ENCODE data around the gene CTSH. TPM values are rescaled to one million over a fixed set of nuclear protein-coding genes. Genes with fewer than 3 reads are reported as not detected.

CTSH gene
- total and polyA plus RNA-seq, 2 donors (not counting 1 experiment from before 2014, with no cell fraction given) = 5.3 to 6.9 TPM

- TF ChIP-seq EZH2 (IDR thresholded peaks at IDR 0.05; ENCODE audit: low read length, missing control alignments) (no peak), CTCF (conservative IDR thresholded peaks at IDR 0.05 in 1 of 2, IDR thresholded peaks at IDR 0.05 in 1 of 2; ENCODE audit: low read depth in 1 of 2, low read length in 2 of 2) (no peak)
- peak overlapping the region; percentile 47 for H3K9ac ChIP-seq (ENCODE audit: insufficient read depth, low read length)
- H3K79me2 ChIP-seq (ENCODE audit: control insufficient read depth, insufficient read depth, low read length) = peaks cover 74% of the 10 kb centered on the region
- H3K9me3 ChIP-seq (ENCODE audit: control insufficient read depth, insufficient read depth, low read depth, low read length) = no peaks in the 10 kb centered on the region
- H3K36me3 ChIP-seq (ENCODE audit: control insufficient read depth, insufficient read depth, low read length) = no peaks in the 10 kb centered on the region
- H2AFZ ChIP-seq (ENCODE audit: low read length) = no peak overlapping the region
- H3K4me2 ChIP-seq (ENCODE audit: extremely low read depth, insufficient read depth, low read length) = peak overlapping the region; percentile 96
- H4K20me1 ChIP-seq (ENCODE audit: control insufficient read depth, extremely low read depth, insufficient read depth, low read length) = peaks cover 13% of the 10 kb centered on the region
- H3K27me3 ChIP-seq (ENCODE audit: control insufficient read depth, insufficient read depth, low read length) = no peaks in the 10 kb centered on the region
- H3K4me3 ChIP-seq (replicated peaks in 1 of 4; ENCODE audit: control extremely low read depth in 1 of 4, insufficient read depth in 1 of 4, low read depth in 3 of 4, low read length in 4 of 4) = peak overlapping the region; percentile 95 to 100 (median 99)
- no peak for DNase-seq (ENCODE audit: low read depth in 2 of 2)
- H3K27ac ChIP-seq (ENCODE audit: insufficient read depth, low read length) = peak overlapping the region; percentile 100
- H3K4me1 ChIP-seq (ENCODE audit: control insufficient read depth, extremely low read depth, insufficient read depth, low read length) = peaks cover 10% of the 10 kb centered on the region
These were observed 69.5 kb downstream of the CTSH start for GRCh38 chr15:78875107-78875914.

- Histone ChIP-seq H3K4me2 (ENCODE audit: extremely low read depth, insufficient read depth, low read length) (peak overlapping the region; percentile 96), H3K27me3 (ENCODE audit: control insufficient read depth, insufficient read depth, low read length) (no peaks in the 10 kb centered on the region), H2AFZ (ENCODE audit: low read length) (no peak overlapping the region), H3K9ac (ENCODE audit: insufficient read depth, low read length) (peak overlapping the region; percentile 100), H3K79me2 (ENCODE audit: control insufficient read depth, insufficient read depth, low read length) (peaks cover 62% of the 10 kb centered on the region), H3K4me3 (replicated peaks in 1 of 4; ENCODE audit: control extremely low read depth in 1 of 4, insufficient read depth in 1 of 4, low read depth in 3 of 4, low read length in 4 of 4) (peak overlapping the region; percentile 95 to 100 (median 99)), H3K36me3 (ENCODE audit: control insufficient read depth, insufficient read depth, low read length) (no peaks in the 10 kb centered on the region), H4K20me1 (ENCODE audit: control insufficient read depth, extremely low read depth, insufficient read depth, low read length) (peaks cover 9% of the 10 kb centered on the region), H3K27ac (ENCODE audit: insufficient read depth, low read length) (peak overlapping the region; percentile 100), H3K9me3 (ENCODE audit: control insufficient read depth, insufficient read depth, low read depth, low read length) (no peaks in the 10 kb centered on the region), H3K4me1 (ENCODE audit: control insufficient read depth, extremely low read depth, insufficient read depth, low read length) (peaks cover 9% of the 10 kb centered on the region)
- TF ChIP-seq CTCF (conservative IDR thresholded peaks at IDR 0.05 in 1 of 2, IDR thresholded peaks at IDR 0.05 in 1 of 2; ENCODE audit: low read depth in 1 of 2, low read length in 2 of 2) (no peak), EZH2 (IDR thresholded peaks at IDR 0.05; ENCODE audit: low read length, missing control alignments) (no peak)
- DNase-seq (ENCODE audit: low read depth in 2 of 2) = peak in 1 of 2 donors; percentile 23
These were observed 70.8 kb downstream of the CTSH start for GRCh38 chr15:78873793-78874765.
